ENCODE measurements around the gene U2AF2. TPM values are rescaled to one million over a fixed set of nuclear protein-coding genes. Genes with fewer than 3 reads are reported as not detected.

Gene U2AF2
- total and polyA plus RNA-seq, 2 of the 4 experiments (the other 2 are of a cell fraction), result 120 to 260 TPM

DNA sequence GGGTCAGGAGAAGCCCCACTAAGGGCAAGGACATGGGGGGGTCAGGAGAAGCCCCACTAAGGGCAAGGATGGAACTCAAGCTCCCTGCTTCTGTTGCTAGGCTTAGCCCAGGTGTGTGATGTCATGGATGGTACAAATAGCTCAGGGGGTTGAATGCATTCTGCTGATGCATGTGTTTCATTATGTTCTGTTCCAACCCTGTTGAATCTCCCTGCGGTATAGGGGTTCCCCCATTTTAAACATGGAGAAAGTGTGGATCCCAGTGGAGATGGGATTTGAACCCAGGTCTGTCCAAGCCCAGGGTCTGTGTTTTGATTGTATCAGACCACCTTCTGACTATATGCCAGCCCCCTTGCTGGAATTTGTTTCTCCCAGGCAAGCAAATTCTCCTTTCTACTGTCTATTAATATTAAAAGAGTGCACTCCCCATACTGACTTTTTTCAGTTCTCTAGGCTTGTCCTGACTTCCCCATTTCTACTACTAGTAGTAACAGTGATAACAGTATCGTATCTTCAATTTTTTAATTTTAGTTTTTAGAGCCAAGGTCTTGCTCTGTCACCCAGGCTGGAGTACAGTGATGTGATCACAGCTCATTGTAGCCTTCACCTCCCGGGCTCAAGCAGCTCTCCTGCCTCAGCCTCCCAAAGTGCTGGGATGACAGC lies 42.7 kb upstream of the U2AF2 start:
- TF ChIP-seq CHD1 (IDR thresholded peaks at IDR 0.05; ENCODE audit: low read depth, low read length) (no peak), FOS (IDR thresholded peaks at IDR 0.05; ENCODE audit: low read depth, low read length) (no peak), BHLHE40 (IDR thresholded peaks at IDR 0.05; ENCODE audit: low read depth, low read length) (no peak), NFE2L2 (IDR thresholded peaks at IDR 0.05; ENCODE audit: low read depth, low read length) (no peak), MAFK (IDR thresholded peaks at IDR 0.05; ENCODE audit: low read depth, low read length) (no peak), RCOR1 (IDR thresholded peaks at IDR 0.05; ENCODE audit: insufficient replicate concordance, low read length) (no peak), CEBPB (IDR thresholded peaks at IDR 0.05; ENCODE audit: low read depth, low read length) (no peak)
- TF ChIP-seq, protein P1, sequence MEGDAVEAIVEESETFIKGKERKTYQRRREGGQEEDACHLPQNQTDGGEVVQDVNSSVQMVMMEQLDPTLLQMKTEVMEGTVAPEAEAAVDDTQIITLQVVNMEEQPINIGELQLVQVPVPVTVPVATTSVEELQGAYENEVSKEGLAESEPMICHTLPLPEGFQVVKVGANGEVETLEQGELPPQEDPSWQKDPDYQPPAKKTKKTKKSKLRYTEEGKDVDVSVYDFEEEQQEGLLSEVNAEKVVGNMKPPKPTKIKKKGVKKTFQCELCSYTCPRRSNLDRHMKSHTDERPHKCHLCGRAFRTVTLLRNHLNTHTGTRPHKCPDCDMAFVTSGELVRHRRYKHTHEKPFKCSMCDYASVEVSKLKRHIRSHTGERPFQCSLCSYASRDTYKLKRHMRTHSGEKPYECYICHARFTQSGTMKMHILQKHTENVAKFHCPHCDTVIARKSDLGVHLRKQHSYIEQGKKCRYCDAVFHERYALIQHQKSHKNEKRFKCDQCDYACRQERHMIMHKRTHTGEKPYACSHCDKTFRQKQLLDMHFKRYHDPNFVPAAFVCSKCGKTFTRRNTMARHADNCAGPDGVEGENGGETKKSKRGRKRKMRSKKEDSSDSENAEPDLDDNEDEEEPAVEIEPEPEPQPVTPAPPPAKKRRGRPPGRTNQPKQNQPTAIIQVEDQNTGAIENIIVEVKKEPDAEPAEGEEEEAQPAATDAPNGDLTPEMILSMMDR (conservative IDR thresholded peaks at IDR 0.05; ENCODE audit: low read depth, low read length), result no peak
- intact Hi-C loops (cut with micrococcal nuclease) (no loop called here), in situ Hi-C loops (cut with MboI; ENCODE audit: low sequenced_read_pairs) (no loop called here), dilution Hi-C loops (cut with HindIII; ENCODE audit: low sequenced_read_pairs, unreplicated experiment) (no loop called here)
- CTCF ChIA-PET, result interaction anchor here (0.6 kb wide), 1 partner anchor 121 kb away, joined by 3 read pairs; no protein-coding TSS in a partner anchor
- H3K27me3 ChIP-seq (ENCODE audit: control insufficient read depth, insufficient read depth, low read length), result no peaks in the 10 kb centered on the region
- no peak overlapping the region for H2BK15ac ChIP-seq (ENCODE audit: low read depth, low read length)
- no peak for DNase-seq
- H4K8ac ChIP-seq (ENCODE audit: low read depth in 2 of 2, low read length in 2 of 2), result no peak overlapping the region
- H2BK120ac ChIP-seq (ENCODE audit: low read depth, low read length), result no peak overlapping the region
- H4K91ac ChIP-seq (ENCODE audit: insufficient read depth, low read depth, low read length), result no peak overlapping the region
- no peaks in the 10 kb centered on the region for H3K4me1 ChIP-seq (ENCODE audit: control insufficient read depth, insufficient read depth, low read length)
- no peak overlapping the region for H3K4ac ChIP-seq (ENCODE audit: low read depth, low read length)
- no peak overlapping the region for H2AK5ac ChIP-seq (ENCODE audit: low read depth, low read length)
- no peak overlapping the region for H3K27ac ChIP-seq (ENCODE audit: insufficient read depth, low read length)
- peaks cover 38 to 61% of the 10 kb centered on the region in 2 experiments for H3K79me1 ChIP-seq (ENCODE audit: low read depth in 1 of 2, low read length in 2 of 2)
- POLR2A ChIA-PET (ENCODE audit: unreplicated experiment), result no interaction called here
- BruUV-seq (replicated peaks), result no TSS peak
- H4K5ac ChIP-seq (ENCODE audit: low read depth, low read length), result no peak overlapping the region
- WGBS, 2 experiments (ENCODE audit: extremely low coverage in 2 of 2, insufficient read length in 1 of 2), result 100% methylated on average over 1 of the region's 3 CpGs; no CpG with 5 or more reads in 1 of the 2 experiments
- H2AK9ac ChIP-seq (replicated peaks; ENCODE audit: low read depth, low read length, poor library complexity), result peak overlapping the region; percentile 55
- no peak overlapping the region for H2AFZ ChIP-seq (replicated peaks; ENCODE audit: low read length, poor library complexity)
- H3K23ac ChIP-seq (ENCODE audit: low read depth, low read length), result no peak overlapping the region
- peaks cover 44% of the 10 kb centered on the region for H3K36me3 ChIP-seq (ENCODE audit: control insufficient read depth, insufficient read depth, low read length)
- H2BK20ac ChIP-seq (ENCODE audit: low read depth, low read length), result no peak overlapping the region
- H2BK5ac ChIP-seq (ENCODE audit: low read depth, low read length, poor library complexity, severe bottlenecking), result no peak overlapping the region
- H4K20me1 ChIP-seq (ENCODE audit: insufficient read depth, low read length), result peaks cover 30% of the 10 kb centered on the region
- no peak for ATAC-seq (ENCODE audit: low read depth)
- H3K4me2 ChIP-seq (ENCODE audit: low read depth, low read length), result no peak overlapping the region
- H3K9ac ChIP-seq (ENCODE audit: low read depth, low read length), result no peak overlapping the region
- H3K18ac ChIP-seq (ENCODE audit: low read depth, low read length), result no peak overlapping the region
- H3K9me3 ChIP-seq (ENCODE audit: control insufficient read depth, insufficient read depth, low read length), result peaks cover 5% of the 10 kb centered on the region; the same call in 1 of the 2 replicates
- H3K4me3 ChIP-seq (ENCODE audit: insufficient read depth, low read depth, low read length), result no peak overlapping the region
- no peak overlapping the region for H3K56ac ChIP-seq (ENCODE audit: extremely low read depth, insufficient read depth, low read length)
- peaks cover 9% of the 10 kb centered on the region; the same call in 1 of the 2 replicates for H3K9me1 ChIP-seq (ENCODE audit: insufficient read depth, low read length)
- no peak overlapping the region for H3K14ac ChIP-seq (replicated peaks; ENCODE audit: low read depth, low read length)
